CD14-positive monocyte (primary cell): ENCODE results near the gene WDSUB1. TPM values are rescaled to one million over a fixed set of nuclear protein-coding genes. Genes with fewer than 3 reads are reported as not detected.

Source experiments
- DNase-seq, 3 donors: peaks; one replicate each; pipeline ENCODE4 v3.0.0-alpha.2; 2011 to 2022
- H2AFZ ChIP-seq: 2 replicates; pipeline ENCODE4 v1.6.0; 2012; ENCODE audit warnings: mild to moderate bottlenecking, low read depth, low read length, inconsistent platforms; ENCODE audit not compliant: insufficient read depth, poor library complexity, severe bottlenecking
- H3K27ac ChIP-seq, 2 donors: 1 replicate in 1 of 2; 2 replicates in 1 of 2; pipeline ENCODE4 v1.5.1; 2012 to 2013; ENCODE audit warnings: low read length in 2 of 2, control low read depth in 1 of 2, inconsistent platforms in 1 of 2, low read depth in 1 of 2, mild to moderate bottlenecking in 1 of 2
- H3K27me3 ChIP-seq, 2 donors: one replicate each; pipeline versions ENCODE4 v1.6.0 to v1.6.1; 2011 to 2013; ENCODE audit warnings: low read length in 2 of 2; ENCODE audit not compliant: control insufficient read depth in 2 of 2, insufficient read depth in 2 of 2
- H3K36me3 ChIP-seq, 2 donors: replicated peaks in 1 of 2; 1 replicate in 1 of 2; 2 replicates in 1 of 2; pipeline versions ENCODE4 v1.5.1 to v1.6.1; 2012 to 2013; ENCODE audit warnings: low read length in 2 of 2, control low read depth in 1 of 2, inconsistent platforms in 1 of 2, mild to moderate bottlenecking in 1 of 2; ENCODE audit not compliant: insufficient read depth in 2 of 2, control insufficient read depth in 1 of 2
- H3K4me1 ChIP-seq, 2 donors: 1 replicate in 1 of 2; 2 replicates in 1 of 2; pipeline versions ENCODE4 v1.5.1 to v1.6.1; 2012 to 2013; ENCODE audit warnings: low read length in 2 of 2, control low read depth in 1 of 2, inconsistent platforms in 1 of 2, mild to moderate bottlenecking in 1 of 2, moderate library complexity in 1 of 2; ENCODE audit not compliant: insufficient read depth in 2 of 2, control insufficient read depth in 1 of 2
- H3K4me2 ChIP-seq: replicated peaks from 2 replicates; pipeline ENCODE3; 2012; ENCODE audit warnings: low read length, moderate library complexity, mild to moderate bottlenecking; ENCODE audit not compliant: poor library complexity, severe bottlenecking; ENCODE audit errors: extremely low read depth
- H3K4me3 ChIP-seq, 3 experiments: fragments of 200-600 bp in 1 of 3; sonication (generic) in 1 of 3; replicated peaks in 1 of 3; 1 replicate in 2 of 3; 2 replicates in 1 of 3; pipeline ENCODE4 v1.5.1; 2011 to 2013; ENCODE audit warnings: low read length in 3 of 3, mild to moderate bottlenecking in 3 of 3, control low read depth in 2 of 3, low read depth in 2 of 3, inconsistent platforms in 1 of 3, moderate library complexity in 1 of 3
- H3K79me2 ChIP-seq: 2 replicates; pipeline ENCODE4 v1.6.0; 2012; ENCODE audit warnings: mild to moderate bottlenecking, control low read depth, inconsistent platforms, low read length, moderate library complexity; ENCODE audit not compliant: insufficient read depth
- H3K9ac ChIP-seq: 2 replicates; pipeline ENCODE4 v1.6.0; 2017; ENCODE audit warnings: low read length, mild to moderate bottlenecking; ENCODE audit not compliant: insufficient read depth, poor library complexity, severe bottlenecking
- H3K9me3 ChIP-seq, 2 donors: replicated peaks in 1 of 2; 1 replicate in 1 of 2; 2 replicates in 1 of 2; pipeline versions ENCODE4 v1.5.1 to v1.6.1; 2012 to 2013; ENCODE audit warnings: low read length in 2 of 2, control low read depth in 1 of 2; ENCODE audit not compliant: control insufficient read depth in 1 of 2, insufficient read depth in 1 of 2
- H4K20me1 ChIP-seq: 2 replicates; pipeline ENCODE4 v1.6.0; 2012; ENCODE audit warnings: mild to moderate bottlenecking, low read length, control low read depth, moderate library complexity; ENCODE audit not compliant: insufficient read depth
- H3K27ac Mint-ChIP-seq, 7 donors: one replicate each; pipeline ENCODE4 v1.8.0; 2020; ENCODE audit warnings: mild to moderate bottlenecking in 7 of 7, mixed read lengths in 7 of 7, moderate library complexity in 6 of 7, inconsistent platforms in 2 of 7
- H3K27me3 Mint-ChIP-seq, 3 donors: one replicate each; pipeline ENCODE4 v1.8.0; 2021 to 2022; ENCODE audit warnings: low read depth in 3 of 3, mild to moderate bottlenecking in 3 of 3, mixed read lengths in 3 of 3, moderate library complexity in 3 of 3, inconsistent platforms in 1 of 3
- H3K36me3 Mint-ChIP-seq, 2 donors: one replicate each; pipeline ENCODE4 v1.8.0; 2020; ENCODE audit warnings: mixed read lengths in 2 of 2, inconsistent platforms in 1 of 2, mild to moderate bottlenecking in 1 of 2
- H3K4me1 Mint-ChIP-seq: one replicate; pipeline ENCODE4 v1.8.0; 2020; ENCODE audit warnings: mild to moderate bottlenecking, mixed read lengths
- H3K4me3 Mint-ChIP-seq, 2 donors: one replicate each; pipeline ENCODE4 v1.8.0; 2020; ENCODE audit warnings: mild to moderate bottlenecking in 2 of 2, mixed read lengths in 2 of 2, moderate library complexity in 1 of 2
- H3K9me3 Mint-ChIP-seq, 7 donors: one replicate each; pipeline ENCODE4 v1.8.0; 2020 to 2022; ENCODE audit warnings: mixed read lengths in 7 of 7, mild to moderate bottlenecking in 6 of 7, moderate library complexity in 6 of 7, inconsistent platforms in 2 of 7
- WGBS: methylation state at CpG from one replicate; pipeline ENCODE4 v1.1.5; 2013; ENCODE audit warnings: missing lambda C conversion rate; ENCODE audit not compliant: insufficient coverage; 5-methylcytosine and 5-hydroxymethylcytosine counted together
- intact Hi-C, 2 donors: fragments of 100-400 bp; cut with micrococcal nuclease; formaldehyde crosslinking; loops; one replicate each; pipeline versions ENCODE4 v1.15.0 to v1.15.1; 2023
- polyA plus RNA-seq, 3 donors: library from polyadenylated mRNA; depleted of rRNA in 1 of 3; unstranded in 2 of 3; stranded (reverse) in 1 of 3; fragments of 300-500 nt in 2 of 3; fragments of >200 nt in 1 of 3; fragmentation: Illumina TruSeq in 2 of 3; gene quantifications; 1 replicate in 2 of 3; 2 replicates in 1 of 3; pipeline ENCODE4 v1.2.3, GENCODE V29; 2012 to 2021
- small RNA-seq: library from RNA; depleted of rRNA; stranded (forward); fragments of <200 nt; gene quantifications from one replicate; pipeline ENCODE3, GENCODE V24; 2012; ENCODE audit warnings: low read depth; ENCODE audit not compliant: insufficient read length
- TF ChIP-seq, protein P1 (sequence below): fragments of 200-600 bp; IDR thresholded peaks from one replicate; pipeline ENCODE4 v1.8.0; 2022; ENCODE audit warnings: antibody characterized with exemption, mild to moderate bottlenecking

Gene WDSUB1
- polyA plus RNA-seq, 3 donors, result 9.4 to 17.8 (median 10.1) TPM

DNA sequence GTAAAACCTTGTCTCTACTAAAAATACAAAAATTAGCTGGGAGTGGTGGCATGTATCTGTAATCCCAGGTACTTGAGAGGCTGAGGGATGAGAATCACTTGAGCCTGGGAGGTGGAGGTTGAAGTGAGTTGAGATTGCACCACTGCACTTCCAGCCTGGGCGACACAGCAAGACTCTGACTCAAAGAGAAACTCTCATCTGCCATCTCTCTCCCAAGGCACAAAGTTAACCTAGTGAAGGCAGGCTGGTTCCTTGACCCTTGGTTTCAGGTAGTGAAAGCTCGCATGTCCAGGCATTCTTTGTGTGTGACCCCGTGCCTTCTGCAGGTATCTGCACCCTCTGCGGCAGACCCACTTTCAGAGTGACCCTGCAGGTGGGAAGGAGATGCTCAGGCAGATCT lies 100.0 kb downstream of the WDSUB1 start:
- Mint-ChIP-seq H3K4me1 (peaks cover 3% of the 10 kb centered on the region), H3K4me3 (no peak overlapping the region), H3K27me3 (peaks cover 0 to 1% (median 0%) of the 10 kb centered on the region in 3 donors), H3K9me3 (no peaks in the 10 kb centered on the region), H3K36me3 (no peaks in the 10 kb centered on the region), H3K27ac (no peak overlapping the region)
- intact Hi-C loops, result no loop called here
- H2AFZ ChIP-seq, result no peak overlapping the region
- H3K27me3 ChIP-seq, result no peaks in the 10 kb centered on the region
- H3K4me2 ChIP-seq, result no peak overlapping the region
- H3K4me1 ChIP-seq, result no peaks in the 10 kb centered on the region
- no peaks in the 10 kb centered on the region for H3K9me3 ChIP-seq
- no peak for DNase-seq
- no peak overlapping the region for H3K9ac ChIP-seq
- H3K27ac ChIP-seq, result no peak overlapping the region
- H3K4me3 ChIP-seq, result no peak overlapping the region
- TF ChIP-seq, protein P1, sequence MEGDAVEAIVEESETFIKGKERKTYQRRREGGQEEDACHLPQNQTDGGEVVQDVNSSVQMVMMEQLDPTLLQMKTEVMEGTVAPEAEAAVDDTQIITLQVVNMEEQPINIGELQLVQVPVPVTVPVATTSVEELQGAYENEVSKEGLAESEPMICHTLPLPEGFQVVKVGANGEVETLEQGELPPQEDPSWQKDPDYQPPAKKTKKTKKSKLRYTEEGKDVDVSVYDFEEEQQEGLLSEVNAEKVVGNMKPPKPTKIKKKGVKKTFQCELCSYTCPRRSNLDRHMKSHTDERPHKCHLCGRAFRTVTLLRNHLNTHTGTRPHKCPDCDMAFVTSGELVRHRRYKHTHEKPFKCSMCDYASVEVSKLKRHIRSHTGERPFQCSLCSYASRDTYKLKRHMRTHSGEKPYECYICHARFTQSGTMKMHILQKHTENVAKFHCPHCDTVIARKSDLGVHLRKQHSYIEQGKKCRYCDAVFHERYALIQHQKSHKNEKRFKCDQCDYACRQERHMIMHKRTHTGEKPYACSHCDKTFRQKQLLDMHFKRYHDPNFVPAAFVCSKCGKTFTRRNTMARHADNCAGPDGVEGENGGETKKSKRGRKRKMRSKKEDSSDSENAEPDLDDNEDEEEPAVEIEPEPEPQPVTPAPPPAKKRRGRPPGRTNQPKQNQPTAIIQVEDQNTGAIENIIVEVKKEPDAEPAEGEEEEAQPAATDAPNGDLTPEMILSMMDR, result no peak
- no peaks in the 10 kb centered on the region for H3K36me3 ChIP-seq
- WGBS, result 100% methylated on average over 2 of the region's 4 CpGs
- H3K79me2 ChIP-seq, result no peaks in the 10 kb centered on the region
- no peaks in the 10 kb centered on the region for H4K20me1 ChIP-seq

Small RNA genes within 50 kb of the gene (small RNA-seq; reads per million reads assigned to genes)
- not detected for gene MIR6888
